IMR-90 (cell line): ENCODE results near the gene CTBP1. TPM values are rescaled to one million over a fixed set of nuclear protein-coding genes. Genes with fewer than 3 reads are reported as not detected.

Experiments
- ATAC-seq: fragments of 200-7000 bp; cut with Tn5 transposase; 2 replicates; pipeline ENCODE4 v1.9.1; 2020; ENCODE audit warnings: low read depth, mild to moderate bottlenecking, moderate library complexity
- BruUV-seq: library from RNA; stranded (reverse); fragments of 400-500 nt; replicated peaks from 2 replicates; lab custom pipeline; 2021; lab: Mats Ljungman, UMichigan
- CTCF ChIA-PET: fragments of 300-600 bp; formaldehyde crosslinking; extraction: SDS; loops from one replicate; lab custom pipeline; 2021; ENCODE audit warnings: antibody characterized with exemption; lab: Yijun Ruan, JAX
- POLR2A ChIA-PET: fragments of 300-600 bp; sonication (Branson Sonifier 250); formaldehyde crosslinking; loops from one replicate; lab custom pipeline; 2022; ENCODE audit warnings: antibody characterized with exemption; ENCODE audit not compliant: unreplicated experiment; lab: Charles Lee
- DNase-seq: peaks from one replicate; pipeline ENCODE4 v3.0.0; 2013
- H2AFZ ChIP-seq: replicated peaks from 2 replicates; pipeline ENCODE3; 2013; ENCODE audit warnings: low read length, mild to moderate bottlenecking; ENCODE audit not compliant: poor library complexity
- H2AK5ac ChIP-seq: 2 replicates; pipeline ENCODE4 v1.6.1; 2013; ENCODE audit warnings: low read depth, low read length, inconsistent platforms
- H2AK9ac ChIP-seq: replicated peaks from 2 replicates; pipeline ENCODE3; 2013; ENCODE audit warnings: mild to moderate bottlenecking, low read depth, low read length, moderate library complexity; ENCODE audit not compliant: poor library complexity
- H2BK120ac ChIP-seq: 2 replicates; pipeline ENCODE4 v1.6.1; 2013; ENCODE audit warnings: low read depth, low read length, inconsistent platforms
- H2BK15ac ChIP-seq: 3 replicates; pipeline ENCODE4 v1.6.1; 2013; ENCODE audit warnings: low read depth, low read length, inconsistent platforms
- H2BK20ac ChIP-seq: 2 replicates; pipeline ENCODE4 v1.6.1; 2013; ENCODE audit warnings: low read depth, mild to moderate bottlenecking, inconsistent platforms, low read length, moderate library complexity
- H2BK5ac ChIP-seq: 2 replicates; pipeline ENCODE4 v1.6.1; 2013; ENCODE audit warnings: mild to moderate bottlenecking, low read depth, low read length, inconsistent platforms; ENCODE audit not compliant: poor library complexity, severe bottlenecking
- H3K14ac ChIP-seq: replicated peaks from 2 replicates; pipeline ENCODE4 v1.6.1; 2013; ENCODE audit warnings: low read depth, low read length, inconsistent platforms
- H3K18ac ChIP-seq: 2 replicates; pipeline ENCODE4 v1.6.1; 2013; ENCODE audit warnings: low read depth, low read length, control low read depth
- H3K23ac ChIP-seq: 2 replicates; pipeline ENCODE4 v1.6.1; 2013; ENCODE audit warnings: low read depth, low read length, inconsistent platforms
- H3K27ac ChIP-seq: 2 replicates; pipeline ENCODE4 v1.5.1; 2013; ENCODE audit warnings: mild to moderate bottlenecking, control low read depth, low read length; ENCODE audit not compliant: insufficient read depth
- H3K27me3 ChIP-seq: 2 replicates; pipeline ENCODE4 v1.6.1; 2013; ENCODE audit warnings: low read length; ENCODE audit not compliant: control insufficient read depth, insufficient read depth
- H3K36me3 ChIP-seq: 2 replicates; pipeline ENCODE4 v1.6.1; 2013; ENCODE audit warnings: low read length, mixed read lengths; ENCODE audit not compliant: control insufficient read depth, insufficient read depth
- H3K4ac ChIP-seq: 2 replicates; pipeline ENCODE4 v1.6.1; 2013; ENCODE audit warnings: low read depth, low read length, inconsistent platforms
- H3K4me1 ChIP-seq: 2 replicates; pipeline ENCODE4 v1.6.1; 2013; ENCODE audit warnings: low read length, mixed read lengths; ENCODE audit not compliant: control insufficient read depth, insufficient read depth
- H3K4me2 ChIP-seq: 2 replicates; pipeline ENCODE4 v1.6.1; 2013; ENCODE audit warnings: low read depth, mild to moderate bottlenecking, control low read depth, low read length, moderate library complexity
- H3K4me3 ChIP-seq: 2 replicates; pipeline ENCODE4 v1.5.1; 2013; ENCODE audit warnings: low read depth, mild to moderate bottlenecking, control low read depth, low read length, moderate library complexity; ENCODE audit not compliant: insufficient read depth
- H3K56ac ChIP-seq: 2 replicates; pipeline ENCODE4 v1.6.1; 2013; ENCODE audit warnings: low read length, inconsistent platforms; ENCODE audit not compliant: insufficient read depth; ENCODE audit errors: extremely low read depth
- H3K79me1 ChIP-seq, 2 experiments: 2 replicates each; pipeline ENCODE4 v1.6.1; 2013; ENCODE audit warnings: low read length in 2 of 2, inconsistent platforms in 1 of 2, low read depth in 1 of 2
- H3K9ac ChIP-seq: 2 replicates; pipeline ENCODE4 v1.6.1; 2013; ENCODE audit warnings: low read depth, low read length, control low read depth
- H3K9me1 ChIP-seq: 2 replicates; pipeline ENCODE4 v1.6.1; 2013; ENCODE audit warnings: low read length, inconsistent platforms; ENCODE audit not compliant: insufficient read depth
- H3K9me3 ChIP-seq: 2 replicates; pipeline ENCODE4 v1.6.1; 2013; ENCODE audit warnings: low read length; ENCODE audit not compliant: control insufficient read depth, insufficient read depth
- H4K20me1 ChIP-seq: 2 replicates; pipeline ENCODE4 v1.6.1; 2013; ENCODE audit warnings: low read length, inconsistent platforms; ENCODE audit not compliant: insufficient read depth
- H4K5ac ChIP-seq: 2 replicates; pipeline ENCODE4 v1.6.1; 2013; ENCODE audit warnings: mild to moderate bottlenecking, low read depth, low read length, control low read depth
- H4K8ac ChIP-seq, 2 experiments: 2 replicates each; pipeline ENCODE4 v1.6.1; 2013; ENCODE audit warnings: low read depth in 2 of 2, low read length in 2 of 2, control low read depth in 1 of 2, inconsistent platforms in 1 of 2
- H4K91ac ChIP-seq: 2 replicates; pipeline ENCODE4 v1.6.1; 2013; ENCODE audit warnings: low read depth, low read length, inconsistent platforms; ENCODE audit not compliant: insufficient read depth
- BHLHE40 ChIP-seq: fragments of 150-350 bp; IDR thresholded peaks from 2 replicates; pipeline ENCODE4 v1.6.1; 2016; ENCODE audit warnings: mild to moderate bottlenecking, low read depth, low read length
- CEBPB ChIP-seq: IDR thresholded peaks from 2 replicates; pipeline ENCODE4 v1.6.1; 2012; ENCODE audit warnings: low read depth, low read length, improper control_type of control experiment
- CHD1 ChIP-seq: IDR thresholded peaks from 2 replicates; pipeline ENCODE4 v1.6.1; 2012; ENCODE audit warnings: low read depth, low read length, improper control_type of control experiment
- CTCF ChIP-seq: conservative IDR thresholded peaks from 2 replicates; pipeline ENCODE4 v1.5.1; 2012; ENCODE audit warnings: mild to moderate bottlenecking, low read depth, low read length, improper control_type of control experiment
- ELK1 ChIP-seq: fragments of 150-350 bp; IDR thresholded peaks from 2 replicates; pipeline ENCODE4 v1.6.1; 2016; ENCODE audit warnings: low read depth, mild to moderate bottlenecking, low read length, moderate library complexity, borderline replicate concordance
- FOS ChIP-seq: fragments of 150-350 bp; IDR thresholded peaks from 2 replicates; pipeline ENCODE4 v1.6.1; 2016; ENCODE audit warnings: low read depth, low read length
- MAFK ChIP-seq: IDR thresholded peaks from 2 replicates; pipeline ENCODE4 v1.6.1; 2012; ENCODE audit warnings: low read depth, low read length, improper control_type of control experiment
- MAZ ChIP-seq: IDR thresholded peaks from 2 replicates; pipeline ENCODE4 v1.6.1; 2012; ENCODE audit warnings: low read depth, mild to moderate bottlenecking, low read length, improper control_type of control experiment, moderate library complexity, borderline replicate concordance
- MXI1 ChIP-seq: IDR thresholded peaks from 2 replicates; pipeline ENCODE4 v1.6.1; 2012; ENCODE audit warnings: low read depth, mild to moderate bottlenecking, low read length, moderate library complexity, borderline replicate concordance
- NFE2L2 ChIP-seq: fragments of 150-350 bp; IDR thresholded peaks from 2 replicates; pipeline ENCODE4 v1.6.1; 2016; ENCODE audit warnings: low read depth, mild to moderate bottlenecking, low read length
- POLR2A ChIP-seq: IDR thresholded peaks from 2 replicates; pipeline ENCODE4 v1.6.1; 2012; ENCODE audit warnings: mild to moderate bottlenecking, low read depth, low read length
- RAD21 ChIP-seq: IDR thresholded peaks from 2 replicates; pipeline ENCODE4 v1.6.1; 2012; ENCODE audit warnings: low read length, improper control_type of control experiment
- RCOR1 ChIP-seq: IDR thresholded peaks from 2 replicates; pipeline ENCODE4 v1.6.1; 2012; ENCODE audit warnings: mild to moderate bottlenecking, low read length, improper control_type of control experiment; ENCODE audit not compliant: insufficient replicate concordance
- RFX5 ChIP-seq: IDR thresholded peaks from 2 replicates; pipeline ENCODE4 v1.8.0; 2012; ENCODE audit warnings: low read depth, mild to moderate bottlenecking, low read length, moderate library complexity
- SMC3 ChIP-seq: fragments of 150-350 bp; IDR thresholded peaks from 2 replicates; pipeline ENCODE4 v1.6.1; 2016; ENCODE audit warnings: low read depth, mild to moderate bottlenecking, antibody characterized with exemption, low read length, moderate library complexity
- USF2 ChIP-seq: fragments of 150-350 bp; IDR thresholded peaks from 2 replicates; pipeline ENCODE4 v1.6.1; 2017; ENCODE audit warnings: mild to moderate bottlenecking, antibody characterized with exemption, low read length, low read depth
- WGBS, 2 experiments: methylation state at CpG; one replicate each; pipeline versions ENCODE4 v1.1.5 to v1.1.7; 2013; ENCODE audit warnings: missing lambda C conversion rate in 2 of 2; ENCODE audit not compliant: insufficient read length in 1 of 2; ENCODE audit errors: extremely low coverage in 2 of 2; 5-methylcytosine and 5-hydroxymethylcytosine counted together
- dilution Hi-C: fragments of 300-500 bp; cut with HindIII; formaldehyde crosslinking; loops from one replicate; pipeline ENCODE4 v1.14.3; 2018; ENCODE audit warnings: low sequenced_read_pairs; ENCODE audit not compliant: unreplicated experiment
- in situ Hi-C: fragments of 300-500 bp; cut with MboI; formaldehyde crosslinking; loops from 3 replicates; pipeline ENCODE4 v1.14.3; 2019; ENCODE audit warnings: low sequenced_read_pairs, inconsistent platforms, mixed read lengths
- intact Hi-C: fragments of 100-400 bp; cut with micrococcal nuclease; formaldehyde crosslinking; loops from 2 replicates; pipeline ENCODE4 v1.10.0; 2022
- polyA plus RNA-seq, 3 experiments: library from polyadenylated mRNA; depleted of rRNA; stranded (reverse); fragments of >200 nt; gene quantifications; 2 replicates each; pipeline ENCODE4 v1.2.3, GENCODE V29; 2012; ENCODE audit warnings: low replicate concordance in 1 of 3
- total RNA-seq: library from RNA; depleted of rRNA; stranded (reverse); fragments of >200 nt; gene quantifications from 2 replicates; pipeline ENCODE4 v1.2.3, GENCODE V29; 2012

Gene CTBP1
- total and polyA plus RNA-seq, 2 of the 4 experiments (the other 2 are of a cell fraction): 147 to 212 TPM

- H2AK9ac ChIP-seq: no peak overlapping the region
- no peaks in the 10 kb centered on the region for H3K4me1 ChIP-seq
- no peak overlapping the region for H3K27ac ChIP-seq
- BruUV-seq: no TSS peak
- no peaks in the 10 kb centered on the region for H3K36me3 ChIP-seq
- H3K56ac ChIP-seq: no peak overlapping the region
- H3K9me3 ChIP-seq: peaks cover 3% of the 10 kb centered on the region
- TF ChIP-seq ELK1: no peak
- no peak for TF ChIP-seq RAD21
- TF ChIP-seq RCOR1: no peak
- TF ChIP-seq CEBPB: no peak
- TF ChIP-seq MAFK: no peak
- no peak for TF ChIP-seq NFE2L2
- no peak for TF ChIP-seq SMC3
- TF ChIP-seq BHLHE40: no peak
- no peak for TF ChIP-seq MXI1
- no peak for TF ChIP-seq POLR2A
- no peak for TF ChIP-seq CHD1
- no peak for TF ChIP-seq USF2
- TF ChIP-seq CTCF: no peak
- TF ChIP-seq RFX5: no peak
- TF ChIP-seq MAZ: no peak
- TF ChIP-seq FOS: no peak
- in situ Hi-C loops (loop anchor here (5.0 kb wide), 1 partner anchor 133 kb away; no protein-coding TSS in a partner anchor), dilution Hi-C loops (no loop called here), intact Hi-C loops (no loop called here)
- no peaks in the 10 kb centered on the region for H4K20me1 ChIP-seq
- no peak overlapping the region for H2BK5ac ChIP-seq
- no peak overlapping the region for H3K4me3 ChIP-seq
- no peak overlapping the region for H4K5ac ChIP-seq
- H2AFZ ChIP-seq: no peak overlapping the region
- no peaks in the 10 kb centered on the region; a peak in 1 of 4 replicates for H3K79me1 ChIP-seq
- H2BK15ac ChIP-seq: no peak overlapping the region
- H4K91ac ChIP-seq: no peak overlapping the region
- ATAC-seq (no peak), DNase-seq (no peak)
- WGBS, 2 experiments: no CpG with 5 or more reads among the region's 3 CpGs
- H3K23ac ChIP-seq: no peak overlapping the region
- no peaks in the 10 kb centered on the region for H3K9me1 ChIP-seq
- H4K8ac ChIP-seq: no peak overlapping the region
- ChIA-PET POLR2A (no interaction called here), CTCF (no interaction called here)
- H3K4me2 ChIP-seq: no peak overlapping the region
- no peak overlapping the region for H2BK120ac ChIP-seq
- H3K18ac ChIP-seq: no peak overlapping the region
- H2AK5ac ChIP-seq: no peak overlapping the region
- no peak overlapping the region for H3K4ac ChIP-seq
- H3K9ac ChIP-seq: no peak overlapping the region
- H3K14ac ChIP-seq: no peak overlapping the region
- H2BK20ac ChIP-seq: no peak overlapping the region
- no peaks in the 10 kb centered on the region for H3K27me3 ChIP-seq
Measured at GRCh38 chr4:1264942-1265341, 16.0 kb upstream of the CTBP1 start.
